Measurements from ENCODE around the gene FOCAD. TPM values are rescaled to one million over a fixed set of nuclear protein-coding genes. Genes with fewer than 3 reads are reported as not detected.

The FOCAD gene
- total RNA-seq, 1 experiment from 2014 or later: 43.3 TPM

GRCh38 chr9:21029661-21030060 is 345.6 kb downstream of the FOCAD start:
- Histone ChIP-seq H2AK5ac (ENCODE audit: insufficient read length, low read length) (no peak overlapping the region), H3K4ac (ENCODE audit: low read depth, low read length) (no peak overlapping the region), H3K4me1 (ENCODE audit: insufficient read depth, low read length) (no peaks in the 10 kb centered on the region; the same call in 1 of the 2 replicates), H3K14ac (ENCODE audit: insufficient read depth, low read length) (no peak overlapping the region), H3K23ac (ENCODE audit: insufficient read length, low read depth, low read length) (no peak overlapping the region), H3K18ac (ENCODE audit: insufficient read length, low read depth, low read length) (no peak overlapping the region), H3K56ac (ENCODE audit: insufficient read length, low read depth, low read length) (no peak overlapping the region), H4K8ac (replicated peaks; ENCODE audit: insufficient read length, low read depth, low read length) (no peak overlapping the region), H3K23me2 (ENCODE audit: insufficient read length, low read depth, low read length, poor library complexity, severe bottlenecking) (peaks cover 6% of the 10 kb centered on the region), H3K4me2 (ENCODE audit: insufficient read depth, insufficient read length, low read length) (no peak overlapping the region), H3K9me3 (ENCODE audit: control insufficient read depth, low read depth, low read length) (no peaks in the 10 kb centered on the region), H3K27me3 (ENCODE audit: insufficient read depth, low read length) (no peaks in the 10 kb centered on the region), H2BK120ac (ENCODE audit: low read depth, low read length, poor library complexity, severe bottlenecking) (no peak overlapping the region), H4K91ac (ENCODE audit: insufficient read length, low read depth, low read length) (no peak overlapping the region), H4K5ac (ENCODE audit: insufficient read length, low read depth, low read length) (no peak overlapping the region), H3K27ac (ENCODE audit: insufficient read length, low read depth, low read length) (no peak overlapping the region), H2BK5ac (ENCODE audit: insufficient read length, low read length) (no peak overlapping the region), H3K9ac (ENCODE audit: extremely low read depth, insufficient read length, low read length) (no peak overlapping the region), H2AFZ (ENCODE audit: low read length) (no peak overlapping the region), H4K20me1 (ENCODE audit: control insufficient read depth, insufficient read depth, insufficient read length) (no peaks in the 10 kb centered on the region), H3K79me2 (ENCODE audit: insufficient read depth, low read length) (no peaks in the 10 kb centered on the region), H2BK12ac (ENCODE audit: insufficient read length, low read depth, low read length) (no peak overlapping the region), H2BK20ac (ENCODE audit: low read depth, low read length, poor library complexity, severe bottlenecking) (peak overlapping the region; percentile 6), H2BK15ac (ENCODE audit: low read depth, low read length) (no peak overlapping the region), H3K79me1 (ENCODE audit: insufficient read depth, low read depth, low read length, poor library complexity, severe bottlenecking) (no peaks in the 10 kb centered on the region), H3T11ph (ENCODE audit: low read length) (no peak overlapping the region)
- Mint-ChIP-seq H3K4me3 (no peak overlapping the region), H3K27ac (no peak overlapping the region), H3K4me1 (peaks cover 3 to 6% of the 10 kb centered on the region in 2 experiments; a peak in 2 of 4 replicates), H3K36me3 (ENCODE audit: insufficient read depth in 1 of 3, low read depth in 3 of 3) (no peaks in the 10 kb centered on the region), H3K9me3 (no peaks in the 10 kb centered on the region), H3K27me3 (ENCODE audit: low read depth) (peaks cover 13% of the 10 kb centered on the region)
- no peak for TF ChIP-seq CTCF (conservative IDR thresholded peaks at IDR 0.05)
- WGBS (ENCODE audit: extremely low coverage, insufficient read length, low lambda C conversion rate): no CpG with 5 or more reads among the region's 8 CpGs
- no peak for DNase-seq
